GM18511 (cell line): Measurements from ENCODE around the gene AK1.

Experiments used
- ATAC-seq: cut with Tn5 transposase; IDR thresholded peaks from one replicate; pipeline ENCODE4 v1.9.1; 2021; ENCODE audit warnings: mild to moderate bottlenecking, moderate library complexity; ENCODE audit not compliant: unreplicated experiment

AK1 gene, protein sequence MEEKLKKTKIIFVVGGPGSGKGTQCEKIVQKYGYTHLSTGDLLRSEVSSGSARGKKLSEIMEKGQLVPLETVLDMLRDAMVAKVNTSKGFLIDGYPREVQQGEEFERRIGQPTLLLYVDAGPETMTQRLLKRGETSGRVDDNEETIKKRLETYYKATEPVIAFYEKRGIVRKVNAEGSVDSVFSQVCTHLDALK

DNA sequence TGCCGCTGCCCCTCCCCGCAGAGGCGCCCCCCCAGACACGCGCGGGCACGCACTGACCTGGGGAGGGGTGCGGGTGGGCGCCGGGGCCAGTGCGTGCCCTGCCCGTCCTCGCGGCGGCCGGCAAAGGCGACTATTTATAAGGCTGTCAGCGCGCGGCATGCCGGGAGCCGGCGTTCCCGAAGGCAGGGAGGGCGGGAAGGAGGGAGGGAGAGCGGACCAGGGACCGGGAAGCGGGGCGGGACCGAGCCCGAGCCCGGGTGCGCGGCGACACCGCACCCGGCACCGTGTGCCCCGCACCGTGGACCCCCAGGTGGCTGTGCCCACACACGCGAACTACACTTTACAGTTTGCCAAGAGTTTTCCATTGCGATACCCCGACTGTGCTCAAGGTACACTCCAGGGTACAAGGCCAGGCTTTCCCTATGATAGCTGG lies at the start of gene AK1:
AK1 (minus strand) TSS at position 110 of the 433 bp plus-strand sequence. CDS start 3,058 bp downstream, outside the sequence.
- no peak for ATAC-seq

DNA sequence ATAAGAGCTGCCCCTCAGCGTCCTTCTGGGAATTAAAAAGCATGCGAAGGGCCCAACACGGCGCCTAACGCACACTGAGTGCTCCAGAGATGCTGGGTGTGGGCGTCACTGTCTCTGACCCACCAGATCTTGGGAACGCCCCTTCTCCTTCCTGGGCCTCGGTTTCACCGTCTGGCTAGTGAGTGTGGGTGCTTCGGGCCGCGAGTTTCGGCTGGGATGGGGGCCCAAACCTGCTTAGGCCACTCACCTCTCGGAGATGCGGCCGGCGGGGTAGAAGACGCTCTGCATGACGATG lies 49.4 kb upstream of the AK1 start:
- ATAC-seq = no peak

DNA sequence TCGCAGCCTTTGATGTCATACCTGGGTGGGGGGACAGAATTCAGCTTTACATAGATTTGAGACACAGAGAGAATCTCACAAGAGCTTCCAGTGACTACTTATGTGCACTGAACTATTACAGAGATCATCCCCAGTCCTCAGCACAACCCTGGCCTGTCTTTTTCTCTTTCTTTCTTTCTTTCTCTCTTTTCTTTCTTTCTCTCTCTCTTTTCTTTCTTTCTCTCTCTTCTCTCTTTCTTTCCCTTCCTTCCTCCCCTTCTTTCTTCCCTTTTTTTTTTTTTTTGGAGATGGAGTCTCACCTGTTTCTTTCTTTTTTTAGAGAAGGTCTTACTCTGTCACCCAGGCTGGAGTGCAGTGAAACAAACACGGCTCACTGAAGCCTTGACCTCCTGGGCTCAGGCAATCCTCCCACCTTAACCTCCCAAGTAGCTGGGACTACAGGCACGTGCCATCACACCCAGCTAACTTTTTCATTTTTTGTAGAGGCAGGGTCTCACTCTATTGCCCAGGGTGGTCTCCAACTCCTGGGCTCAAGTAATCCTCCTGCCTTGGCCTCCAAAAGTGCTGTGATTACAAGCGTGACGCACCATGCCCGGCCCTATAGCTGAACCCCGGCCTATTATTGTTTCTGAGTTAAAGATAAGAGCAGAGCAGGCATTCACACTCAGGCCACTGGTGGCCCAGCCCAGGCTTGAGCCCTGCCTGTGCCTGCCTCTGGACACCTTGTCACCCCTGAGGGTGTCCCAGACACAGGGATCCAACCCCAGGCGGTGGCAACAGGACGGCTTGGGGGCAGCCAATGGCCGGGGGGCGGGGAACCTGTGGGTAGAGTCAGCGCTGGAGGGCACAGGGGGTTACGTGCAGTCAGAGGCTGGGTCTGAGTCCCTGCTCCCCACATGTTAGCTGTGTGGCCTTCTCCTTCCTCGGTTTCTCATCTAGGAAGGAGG lies 48.8 kb upstream of the AK1 start:
- no peak for ATAC-seq

DNA sequence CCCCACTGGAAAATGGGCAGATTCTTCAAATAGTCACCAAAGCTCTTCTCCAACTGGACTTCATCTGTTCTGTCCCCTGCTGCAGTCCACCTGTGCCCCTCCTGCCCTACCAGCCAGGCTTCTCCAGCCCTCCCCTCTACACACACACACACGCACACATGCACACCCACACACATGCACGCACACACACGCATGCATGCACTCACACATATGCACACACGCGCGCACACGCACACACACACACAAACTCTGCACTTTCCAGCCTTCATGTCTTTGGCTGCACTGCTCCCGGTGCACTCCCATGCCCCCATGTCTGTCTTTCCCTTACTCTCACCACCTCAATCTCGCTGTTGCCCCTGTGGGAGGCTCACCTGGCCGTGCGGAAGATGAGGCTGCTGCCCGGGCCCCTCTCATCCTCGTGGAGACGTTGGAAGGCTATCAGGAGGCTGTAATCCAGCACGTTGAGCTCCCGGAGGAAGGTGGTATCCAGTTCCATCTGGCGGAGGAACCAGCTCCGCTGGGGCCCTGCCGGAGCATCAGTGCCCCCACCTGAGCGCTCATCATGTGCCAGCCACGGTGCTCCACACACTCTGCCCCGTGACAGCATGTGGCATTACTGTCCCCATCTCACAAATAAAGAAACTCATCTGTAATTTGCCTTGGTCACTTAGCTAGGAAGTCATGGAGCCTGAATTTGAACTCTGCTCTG lies 47.4 kb upstream of the AK1 start:
- no peak for ATAC-seq

DNA sequence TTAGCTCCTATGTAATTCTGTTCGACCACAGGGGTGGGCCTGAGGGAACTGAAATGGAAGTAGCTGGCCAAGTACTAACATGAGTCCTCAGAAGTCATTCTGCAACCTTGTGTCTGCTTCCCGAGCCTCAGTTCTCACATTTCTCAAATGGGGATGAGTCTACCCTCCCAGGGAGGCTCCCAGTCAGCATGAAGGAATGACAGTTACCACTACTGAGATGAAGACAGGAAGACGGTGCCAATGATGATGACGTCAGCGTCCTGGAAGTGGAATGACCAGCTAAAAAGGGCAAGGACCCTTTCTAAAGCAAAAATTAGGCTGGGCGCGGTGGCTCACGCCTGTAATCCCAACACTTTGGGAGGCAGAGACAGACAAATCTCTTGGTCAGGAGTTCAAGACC lies 46.3 kb upstream of the AK1 start:
- ATAC-seq = no peak

DNA sequence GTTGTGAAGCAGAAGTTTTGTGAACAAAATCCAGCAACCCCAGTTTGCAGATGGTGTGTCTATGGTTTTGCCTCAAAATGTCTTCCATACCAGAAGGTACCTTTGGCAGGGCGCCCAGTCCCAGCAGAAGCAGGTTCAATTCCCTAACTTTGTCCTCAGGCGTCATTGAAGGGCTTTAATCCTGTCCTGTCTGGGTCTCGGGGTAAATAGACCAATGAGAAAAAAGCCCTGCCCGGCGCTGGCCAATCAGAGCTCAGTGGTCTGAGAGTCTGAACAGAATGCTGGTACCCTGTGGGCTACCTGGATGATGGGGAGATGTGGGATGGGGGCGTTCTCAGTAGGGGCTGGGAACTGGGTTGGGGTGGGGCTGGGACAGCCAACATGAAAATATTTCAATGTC lies 45.6 kb upstream of the AK1 start:
- ATAC-seq = no peak

DNA sequence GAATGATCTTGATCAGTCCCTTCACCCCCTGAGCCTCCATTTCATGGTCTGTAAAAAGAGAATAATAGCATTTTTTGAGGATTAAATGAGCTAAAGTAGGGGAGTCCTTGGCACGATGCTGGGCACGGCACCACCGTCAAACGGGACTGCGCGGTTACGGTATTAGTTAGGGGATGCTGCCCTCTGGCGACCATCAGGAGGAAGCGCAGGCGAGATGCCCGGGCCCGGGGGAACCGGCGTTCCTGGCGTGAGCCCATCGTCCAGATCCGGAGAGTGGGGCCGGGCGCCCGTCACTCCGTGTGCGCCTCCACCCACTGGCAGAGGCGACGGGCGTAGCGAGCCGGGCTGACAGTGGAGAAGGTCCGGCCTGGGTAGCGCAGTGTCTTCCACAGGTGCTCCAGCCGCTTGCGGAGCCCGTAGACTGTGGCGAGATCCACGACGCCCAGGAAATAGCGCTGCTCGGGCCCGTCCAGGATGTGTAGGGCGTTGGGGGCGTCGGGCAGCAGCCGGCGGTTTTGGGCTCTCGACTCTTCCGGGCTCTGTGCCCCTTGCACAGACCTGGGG lies 44.2 kb upstream of the AK1 start:
- ATAC-seq = no peak

DNA sequence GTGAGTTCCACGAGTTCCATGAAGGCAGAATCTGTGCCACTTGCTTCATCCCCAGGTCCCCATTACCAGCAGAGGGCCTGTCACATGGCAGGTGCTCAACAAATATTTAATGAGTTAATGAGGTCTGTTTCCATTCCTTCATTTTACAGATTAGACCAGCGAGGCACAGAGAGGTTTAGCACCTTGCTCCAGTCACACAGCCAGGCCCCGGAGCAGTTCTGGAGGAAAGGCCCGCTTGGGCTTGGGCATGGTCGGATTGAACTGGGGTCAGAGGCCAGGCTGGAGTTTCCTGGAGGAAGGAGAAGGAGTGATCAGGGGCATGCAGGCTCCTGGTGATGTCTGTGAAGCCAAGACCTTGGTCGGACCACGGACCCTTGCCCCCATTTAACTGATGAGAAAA lies 43.3 kb upstream of the AK1 start:
- no peak for ATAC-seq

DNA sequence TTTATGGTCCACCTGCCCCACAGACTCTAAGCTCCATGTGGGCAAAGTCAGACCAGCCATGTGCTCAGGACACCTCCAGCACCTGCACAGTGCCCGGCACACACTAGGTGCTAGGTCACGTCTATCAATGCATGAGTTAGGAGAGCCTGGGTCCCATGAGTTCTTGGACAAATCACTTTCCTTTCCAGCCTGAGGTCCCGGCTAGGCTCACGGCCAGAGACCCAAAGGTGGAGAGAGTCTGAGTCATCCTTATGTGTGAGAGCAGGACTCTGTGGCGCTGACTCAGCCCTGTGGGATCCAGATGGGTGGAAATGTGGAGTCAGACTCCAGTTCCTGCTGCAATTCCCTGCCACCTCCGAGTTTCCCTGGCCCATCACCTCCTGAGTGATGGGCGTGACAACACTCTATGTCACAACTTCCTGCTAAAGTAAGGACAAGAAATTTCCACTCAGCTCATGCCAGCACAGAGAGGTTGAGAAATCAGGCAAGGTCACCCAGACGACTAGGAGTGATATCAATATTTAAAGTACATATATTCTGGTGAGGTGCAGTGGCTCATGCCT lies 41.9 kb upstream of the AK1 start:
- no peak for ATAC-seq

DNA sequence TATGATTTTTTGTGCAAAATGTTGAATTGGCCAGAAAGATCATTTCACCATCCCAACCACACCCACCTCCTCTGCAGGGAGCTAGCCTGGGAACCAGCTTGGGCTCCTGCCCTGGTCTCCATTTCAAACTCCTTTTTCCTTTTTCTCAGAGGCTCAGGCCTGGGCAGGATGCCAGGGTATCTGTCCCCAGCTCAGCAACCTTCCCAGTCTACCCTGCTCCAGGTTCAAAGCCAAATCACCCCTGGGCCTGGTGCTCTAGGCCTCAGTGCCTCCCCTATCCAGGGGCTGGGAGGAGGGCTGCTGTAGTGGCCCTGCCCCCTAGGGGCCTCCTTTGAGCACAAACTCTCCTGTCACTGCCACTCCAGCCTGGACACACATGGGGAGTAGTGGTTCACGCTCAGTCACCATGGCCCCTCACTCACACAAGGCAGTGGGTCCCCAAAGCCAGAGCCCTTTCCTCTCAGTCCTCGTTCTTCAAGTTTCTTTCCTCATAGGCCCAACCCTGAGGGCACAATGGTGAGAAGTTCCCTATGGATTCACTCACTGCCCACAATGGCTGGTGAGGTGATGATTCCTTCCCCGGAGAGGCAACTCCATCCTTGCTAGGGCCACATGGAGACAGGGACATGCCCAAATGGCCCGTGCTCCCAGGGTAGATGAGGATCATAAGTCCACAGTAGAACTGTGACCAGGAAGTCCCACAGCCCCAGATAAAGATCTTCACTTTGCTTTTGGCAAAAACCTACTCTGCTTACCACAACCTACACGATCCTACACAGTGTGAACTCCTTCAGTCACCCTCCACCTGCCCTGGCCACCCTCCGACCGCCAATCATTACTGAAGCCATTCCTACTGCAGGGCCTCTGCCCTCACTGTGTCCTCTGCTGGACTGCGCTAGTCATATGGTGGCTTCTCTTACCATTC lies 41.0 kb upstream of the AK1 start:
- no peak for ATAC-seq

DNA sequence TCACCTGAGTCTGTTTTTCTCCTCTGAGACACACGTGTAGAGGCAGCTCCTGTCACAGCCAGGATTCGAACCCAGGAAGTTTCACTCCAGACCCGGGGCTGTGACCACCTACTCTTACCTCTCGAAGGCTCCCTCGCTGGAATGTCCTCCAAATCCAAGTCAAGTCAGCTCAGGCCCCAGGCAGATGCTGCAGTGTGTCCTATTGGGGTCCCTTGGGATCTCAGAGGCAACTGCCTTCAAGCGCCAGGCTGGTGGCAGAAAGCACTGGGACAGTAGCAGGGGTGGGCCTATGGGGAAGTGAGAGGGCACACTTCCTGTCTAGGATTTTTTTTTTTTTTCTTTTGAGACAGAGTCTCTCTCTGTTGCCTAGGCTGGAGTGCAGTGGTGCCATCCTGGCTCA lies 40.1 kb upstream of the AK1 start:
- peak; percentile 31 for ATAC-seq

DNA sequence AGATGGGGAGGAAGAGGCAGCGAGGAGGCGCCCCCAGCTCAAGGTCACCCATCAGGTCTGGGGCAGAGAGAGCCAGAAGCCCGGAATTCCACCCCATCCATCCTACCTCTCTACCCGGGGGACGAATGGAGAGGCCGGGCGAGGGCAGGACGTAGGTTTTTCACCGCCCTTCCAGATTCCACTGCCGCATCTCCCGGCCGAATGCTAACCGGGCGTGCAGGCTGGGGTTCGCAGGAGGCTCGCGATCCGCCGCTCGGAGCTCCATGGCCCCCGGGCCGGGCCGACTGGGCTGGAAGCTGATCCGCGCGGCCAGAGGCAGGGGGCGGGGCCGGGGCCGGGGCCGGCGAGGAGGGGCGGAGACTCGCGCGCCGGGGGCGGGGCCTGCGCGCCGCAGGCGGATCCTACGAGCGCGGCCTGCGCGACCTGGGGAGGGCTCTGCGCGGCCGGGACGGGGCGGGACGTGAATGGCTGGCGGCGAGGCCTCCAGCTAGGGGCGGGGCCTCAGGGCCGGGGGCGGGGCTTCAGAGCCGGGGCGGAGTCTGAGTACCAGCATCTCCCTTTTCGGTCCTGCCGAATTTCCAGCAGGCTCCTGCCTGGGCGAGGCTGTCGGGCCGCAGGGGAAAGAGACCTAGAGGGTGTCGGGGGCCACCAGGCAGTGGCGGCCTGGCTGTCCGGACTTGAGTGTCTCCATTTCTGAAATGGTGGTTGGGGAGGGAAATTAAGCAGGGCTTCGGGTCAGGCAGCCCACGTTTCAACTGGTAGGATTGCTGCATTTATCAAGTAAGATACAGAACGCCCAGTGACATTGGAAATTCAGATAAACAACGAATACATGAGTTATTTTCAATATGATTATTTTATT lies 39.5 kb upstream of the AK1 start, which contains the start of gene ST6GALNAC4:
ST6GALNAC4 (minus strand) TSS at position 322 of the 862 bp plus-strand sequence. CDS start 622 bp downstream, outside the sequence.
- peak; percentile 69 for ATAC-seq

DNA sequence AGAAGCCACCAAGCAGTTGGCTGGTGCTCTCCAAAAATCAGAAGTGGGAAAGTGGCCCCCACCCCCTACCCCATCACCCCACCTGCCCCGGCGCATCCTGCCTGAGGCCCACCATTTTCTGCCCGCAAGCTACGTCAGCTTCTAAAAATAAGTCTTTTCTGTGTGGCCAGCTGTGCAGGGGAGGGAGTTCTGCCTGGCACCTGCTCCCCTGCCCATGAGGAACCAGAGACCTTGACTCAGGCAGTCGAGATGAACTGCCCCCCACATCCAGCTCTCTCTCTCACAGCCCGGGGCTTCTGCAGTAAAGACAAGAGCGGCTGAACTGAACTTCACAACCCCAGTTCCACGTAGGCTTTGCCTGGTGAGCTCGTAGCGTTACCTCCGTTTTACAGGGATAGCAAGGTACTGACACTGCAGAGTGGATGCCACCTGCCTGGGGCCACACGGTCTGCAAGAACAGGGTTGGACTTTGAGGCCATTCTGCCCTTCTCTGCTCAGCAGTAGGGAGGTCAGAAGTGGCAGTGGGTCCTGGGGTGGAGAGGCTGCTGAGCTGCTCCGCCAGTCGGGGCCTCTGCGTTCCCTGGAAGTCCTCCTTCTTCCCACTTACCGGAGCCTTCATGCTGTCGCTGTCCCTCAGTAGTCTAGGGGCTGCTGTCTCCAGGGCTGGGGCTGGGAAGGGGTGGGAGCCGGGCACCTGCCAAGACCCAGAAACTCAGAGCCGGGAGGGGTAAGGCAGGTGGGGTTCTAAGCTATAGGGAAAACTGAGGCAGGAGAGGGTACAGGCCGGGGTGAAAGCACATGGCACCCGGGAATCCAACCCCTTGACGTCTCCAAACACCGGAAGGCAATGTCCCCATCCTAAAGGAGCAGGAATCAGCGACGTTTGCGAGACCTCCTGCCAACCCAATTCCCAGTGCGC lies 38.6 kb upstream of the AK1 start:
- peak; percentile 34 for ATAC-seq

DNA sequence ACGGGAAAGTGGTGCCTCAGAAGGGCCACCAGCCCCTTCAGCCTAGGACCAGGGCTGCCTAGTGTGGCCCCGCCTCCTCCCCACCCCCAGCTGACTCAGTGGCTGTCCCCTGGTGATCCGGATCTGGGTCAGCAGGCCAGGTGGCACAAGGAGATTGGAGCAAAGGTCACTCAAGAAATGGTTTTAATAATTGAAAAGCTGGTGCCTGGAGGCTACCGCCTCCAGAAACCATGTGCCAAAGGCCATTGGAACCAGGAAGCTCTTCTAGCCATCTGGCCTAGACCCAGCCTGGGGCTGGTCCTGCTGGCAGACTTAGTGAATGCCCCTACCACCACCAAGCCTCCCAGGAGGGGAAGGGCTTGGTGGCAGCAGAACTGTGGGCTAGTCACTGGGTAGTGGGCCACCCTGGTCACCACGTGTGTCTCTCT lies 37.9 kb upstream of the AK1 start:
- no peak for ATAC-seq

DNA sequence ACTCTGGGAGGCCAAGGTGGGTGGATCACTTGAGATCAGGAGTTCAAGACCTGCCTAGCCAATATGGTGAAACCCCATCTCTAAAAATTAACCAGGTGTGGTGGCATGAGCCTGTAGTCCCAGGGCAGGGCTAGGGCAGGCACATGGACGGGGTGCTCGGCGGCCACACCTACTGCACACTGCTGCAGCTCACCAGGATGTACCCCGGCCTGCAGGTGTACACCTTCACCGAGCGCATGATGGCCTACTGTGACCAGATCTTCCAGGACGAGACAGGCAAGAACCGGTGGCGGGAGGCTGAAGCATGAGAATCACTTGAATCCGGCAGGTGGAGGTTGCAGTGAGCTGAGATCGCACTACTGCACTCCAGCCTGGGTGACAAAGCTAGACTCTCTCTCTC lies 36.2 kb upstream of the AK1 start:
- ATAC-seq = no peak

DNA sequence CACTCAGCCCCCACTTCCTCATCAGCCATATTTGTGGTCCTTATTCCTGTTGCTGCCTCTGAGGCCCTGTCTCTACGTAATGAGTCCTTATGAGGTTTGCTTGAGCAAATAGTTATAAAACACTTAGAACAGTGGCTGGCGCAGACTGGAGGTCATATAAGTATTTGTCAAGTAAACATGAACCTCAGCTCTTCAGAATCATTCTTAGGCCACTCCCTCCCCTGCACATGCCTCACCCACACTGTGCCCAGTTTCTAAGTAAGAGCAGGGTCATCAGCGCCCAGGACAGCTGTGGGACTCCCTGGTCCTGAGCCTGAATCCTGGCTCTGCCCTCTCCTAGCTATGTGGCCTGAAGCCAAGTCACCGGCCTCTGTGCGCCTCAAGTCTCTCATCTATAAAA lies 35.4 kb upstream of the AK1 start:
- no peak for ATAC-seq

DNA sequence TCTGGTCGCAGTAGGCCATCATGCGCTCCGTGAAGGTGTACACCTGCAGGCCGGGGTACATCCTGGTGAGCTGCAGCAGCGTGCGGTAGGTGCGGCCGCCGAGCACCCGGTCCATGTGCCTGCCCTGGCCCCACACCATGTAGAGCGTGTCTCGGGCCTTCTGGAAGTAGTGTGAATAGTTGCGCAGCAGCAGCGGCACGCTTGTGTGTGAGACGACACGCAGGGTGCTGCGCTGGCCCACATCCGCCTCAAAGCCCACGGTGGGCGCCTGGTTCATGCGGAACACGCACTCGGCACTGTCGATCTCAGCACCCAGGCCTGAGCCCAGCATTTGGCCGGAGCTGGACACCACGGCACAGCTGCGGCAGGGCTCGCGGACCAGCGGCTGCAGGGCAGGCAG lies 34.8 kb upstream of the AK1 start:
- no peak for ATAC-seq

DNA sequence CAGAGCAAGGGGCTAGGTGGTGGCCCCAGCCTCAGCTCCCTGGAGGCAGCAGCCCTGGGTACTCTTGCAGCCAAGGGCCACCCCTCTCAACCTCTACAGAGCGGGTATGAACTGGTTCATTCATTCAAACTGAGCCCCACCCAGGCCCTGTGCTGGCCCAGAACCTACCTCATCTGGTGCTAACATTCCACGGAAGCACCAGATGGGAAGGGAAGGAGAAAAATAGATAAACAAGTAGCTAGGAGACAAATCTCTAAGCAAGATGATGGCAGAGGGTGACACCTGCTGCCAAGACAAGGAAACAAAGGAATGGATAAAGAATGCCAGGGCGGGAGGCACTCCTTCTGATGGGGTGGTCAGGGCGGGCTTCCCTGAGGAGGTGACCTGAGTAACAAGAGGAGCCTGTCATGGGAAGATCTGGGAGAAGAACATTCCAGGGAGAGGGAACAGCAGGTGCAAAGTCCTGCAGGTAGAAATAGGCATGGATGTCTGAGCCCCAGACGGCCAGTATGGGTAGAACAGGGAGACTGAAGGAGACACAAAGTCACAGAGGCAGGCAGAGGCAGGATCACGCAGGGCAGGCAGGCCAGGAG lies 33.2 kb upstream of the AK1 start:
- no peak for ATAC-seq
